ENCODE results near the gene SAFB. TPM values are rescaled to one million over a fixed set of nuclear protein-coding genes. Genes with fewer than 3 reads are reported as not detected.
"Not testable (repeated sequence)": the region's sequence is repeated elsewhere in the genome, so short reads cannot be mapped to it uniquely, and the experiment has no call there.

Gene SAFB
- polyA plus RNA-seq, 3 donors: 152 to 176 (median 154) TPM

GRCh38 chr19:5677580-5677979, 54.7 kb downstream of the SAFB start:
- no peak for DNase-seq (ENCODE audit: extremely low read depth in 1 of 11, low read depth in 9 of 11, low spot score in 4 of 11)

DNA sequence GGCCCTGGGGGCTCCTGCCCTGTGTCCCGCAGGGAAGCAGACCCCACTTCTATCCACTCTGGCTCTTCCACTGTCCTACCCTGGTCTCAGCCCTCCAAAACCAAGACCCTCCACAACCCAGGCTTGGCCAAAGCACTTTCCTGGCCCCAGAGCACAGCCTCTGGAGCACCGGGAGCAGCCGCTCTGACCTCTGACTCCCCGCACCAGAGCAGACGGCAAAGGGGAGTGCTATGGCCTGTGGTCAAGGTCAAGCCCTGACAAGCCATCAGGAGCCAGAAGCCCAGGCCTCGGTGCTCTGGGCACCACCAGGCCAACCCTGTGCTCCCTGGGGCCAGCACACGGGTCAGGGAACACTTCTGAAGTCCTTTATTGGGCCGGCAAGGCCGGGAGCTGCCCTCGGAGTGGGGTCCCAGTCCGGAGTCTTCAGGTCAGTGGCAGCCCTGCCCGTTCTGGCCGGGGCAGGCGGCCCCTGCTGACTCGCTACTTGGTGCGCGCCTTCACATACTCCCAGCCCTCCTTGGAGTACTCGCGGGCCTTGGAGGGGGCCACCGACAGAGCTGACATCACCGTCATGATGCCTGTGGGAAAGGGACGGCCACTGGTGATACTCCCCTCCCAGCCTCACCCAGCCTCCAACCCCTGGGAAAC, 55.3 kb downstream of the SAFB start:
- no peak for DNase-seq (ENCODE audit: extremely low read depth in 1 of 11, low read depth in 9 of 11, low spot score in 4 of 11)

DNA sequence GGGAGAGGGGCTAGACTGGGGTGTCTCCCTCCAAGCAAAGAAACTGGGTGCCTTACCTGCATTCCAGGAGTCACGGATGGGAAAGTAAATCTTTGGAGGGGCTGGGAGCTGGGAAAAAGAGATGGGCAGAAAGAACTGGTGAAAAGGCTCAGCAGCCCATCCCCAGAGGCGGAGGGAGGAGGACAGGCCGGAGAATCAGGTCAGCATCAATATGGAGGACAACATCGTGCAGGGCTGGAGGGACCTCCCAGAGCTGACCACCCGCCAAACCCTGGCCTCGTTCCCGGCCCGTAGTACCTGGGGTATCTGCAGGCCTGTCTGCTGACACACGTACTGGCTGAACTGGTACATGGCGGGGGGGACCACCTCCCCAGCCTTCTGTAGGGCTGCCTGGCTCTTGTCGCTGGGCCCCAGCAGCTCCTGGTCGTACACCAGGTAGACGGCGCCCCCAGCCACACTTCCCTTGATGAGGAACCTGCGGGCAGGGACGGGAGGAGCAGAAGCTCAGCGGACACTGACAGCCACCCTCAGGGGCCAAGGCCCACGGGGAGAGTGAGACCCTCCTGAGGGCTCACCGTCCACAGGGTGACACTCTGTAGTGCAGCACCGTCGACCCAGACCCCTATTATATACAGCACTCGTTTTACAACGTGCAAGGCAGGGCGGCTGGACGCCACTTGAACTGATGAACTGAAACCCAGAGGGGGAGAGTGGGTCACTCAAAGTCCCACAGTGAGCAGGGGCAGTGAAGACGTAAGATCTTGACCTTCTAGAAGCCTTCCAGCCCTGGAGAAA, 56.6 kb downstream of the SAFB start:
- DNase-seq (ENCODE audit: extremely low read depth in 1 of 11, low read depth in 9 of 11, low spot score in 4 of 11): no peak

GRCh38 chr19:5680084-5680436, 57.2 kb downstream of the SAFB start:
- no peak for DNase-seq (ENCODE audit: extremely low read depth in 1 of 11, low read depth in 9 of 11, low spot score in 4 of 11)

DNA sequence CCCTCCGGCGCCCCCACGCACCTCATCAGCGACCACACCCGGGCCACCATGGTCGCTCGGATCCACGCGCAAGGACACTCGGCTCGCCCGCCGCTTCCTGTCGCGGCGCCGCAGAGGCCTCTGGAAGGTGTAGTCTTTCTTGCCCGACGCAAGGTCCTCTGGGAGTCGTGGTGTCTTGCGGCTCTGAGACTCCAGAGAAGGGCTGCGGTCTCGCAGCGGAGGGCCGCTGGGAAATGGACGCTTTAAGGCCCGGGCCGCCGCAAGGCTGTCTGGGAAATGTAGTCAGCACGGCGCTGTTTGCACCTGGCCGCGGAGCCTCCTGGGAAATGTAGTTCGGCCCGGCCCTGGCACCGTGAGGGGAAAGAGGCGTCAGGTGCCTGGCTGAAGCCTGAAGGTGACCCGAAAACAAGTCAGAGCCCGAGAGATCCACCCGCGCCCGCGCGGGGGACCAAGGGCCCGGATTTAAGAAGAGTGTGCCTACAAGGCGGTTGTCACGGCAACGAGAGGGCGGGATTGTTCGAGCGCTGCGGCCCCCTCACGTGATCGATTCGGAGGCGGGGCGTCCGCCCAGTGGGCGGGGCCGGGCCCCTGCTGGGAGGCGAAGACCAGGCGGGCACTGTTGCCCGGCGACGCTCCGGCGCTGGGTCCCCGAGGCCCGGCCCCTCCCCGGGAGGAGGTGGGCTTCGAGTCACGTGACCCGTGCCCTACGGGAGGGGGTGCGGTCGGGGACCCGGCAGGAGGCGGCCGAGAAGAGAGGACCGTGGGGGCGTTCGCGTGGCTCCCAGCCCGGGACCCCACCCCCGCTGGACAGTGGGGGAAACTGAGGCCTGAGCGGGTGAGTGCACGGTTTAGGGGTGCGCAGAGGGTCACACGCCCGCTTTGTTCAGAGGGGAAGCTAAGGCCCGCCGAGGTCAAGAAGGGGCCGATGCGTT, 57.8 kb downstream of the SAFB start, which contains the start of the genes HSD11B1L and MICOS13:
Gene HSD11B1L, plus strand, starts transcription at position 591 of the 932 bp plus-strand sequence. CDS start 3,806 bp downstream, outside the sequence.
Gene MICOS13, minus strand, starts transcription at position 80 of the 932 bp plus-strand sequence. Its CDS starts 30 bp downstream, at position 50.
- peak; percentile 96 to 98 (median 97) for DNase-seq (ENCODE audit: extremely low read depth in 1 of 11, low read depth in 9 of 11, low spot score in 4 of 11)

DNA sequence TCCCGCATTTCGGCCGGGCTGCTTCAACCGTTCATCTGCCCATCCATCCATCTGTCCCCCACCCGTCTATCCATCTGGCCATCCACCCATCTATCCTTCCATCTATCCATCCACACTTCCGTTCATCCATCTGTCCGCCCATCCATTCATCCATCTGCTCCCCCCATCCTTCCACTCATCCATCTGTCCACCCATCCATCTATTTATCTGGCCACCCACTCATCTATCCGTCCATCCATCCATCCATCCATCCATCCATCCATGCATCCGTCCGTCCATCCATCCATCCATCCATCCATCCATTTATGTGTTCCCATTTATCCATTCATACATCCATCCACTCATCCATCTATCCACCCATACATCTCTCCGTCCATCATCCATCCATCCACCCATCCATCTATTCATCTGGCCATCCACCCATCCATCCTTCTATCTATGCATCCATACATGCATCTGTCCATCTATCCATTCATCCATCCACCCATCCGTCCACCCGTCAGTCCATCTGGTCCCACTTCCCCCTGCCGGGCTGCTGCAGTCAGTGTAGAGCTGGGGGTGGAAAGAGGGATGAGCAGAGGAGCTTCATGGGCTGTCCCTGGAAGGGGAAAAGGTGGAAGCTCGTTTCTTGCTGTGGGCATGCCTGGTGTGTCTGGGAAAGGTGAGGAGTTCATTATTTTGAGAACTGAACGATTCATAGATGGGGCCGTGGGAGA, 58.7 kb downstream of the SAFB start:
- no peak for DNase-seq (ENCODE audit: extremely low read depth in 1 of 11, low read depth in 9 of 11, low spot score in 4 of 11)

GRCh38 chr19:5682107-5682482, 59.2 kb downstream of the SAFB start:
- DNase-seq (ENCODE audit: extremely low read depth in 1 of 11, low read depth in 9 of 11, low spot score in 4 of 11): no peak

- DNase-seq (ENCODE audit: extremely low read depth in 1 of 11, low read depth in 9 of 11, low spot score in 4 of 11): no peak
Observed at GRCh38 chr19:5683177-5683886, 60.4 kb downstream of the SAFB start.

GRCh38 chr19:5684694-5685430, 62.0 kb downstream of the SAFB start:
- no peak for DNase-seq (ENCODE audit: extremely low read depth in 1 of 11, low read depth in 9 of 11, low spot score in 4 of 11)

DNA sequence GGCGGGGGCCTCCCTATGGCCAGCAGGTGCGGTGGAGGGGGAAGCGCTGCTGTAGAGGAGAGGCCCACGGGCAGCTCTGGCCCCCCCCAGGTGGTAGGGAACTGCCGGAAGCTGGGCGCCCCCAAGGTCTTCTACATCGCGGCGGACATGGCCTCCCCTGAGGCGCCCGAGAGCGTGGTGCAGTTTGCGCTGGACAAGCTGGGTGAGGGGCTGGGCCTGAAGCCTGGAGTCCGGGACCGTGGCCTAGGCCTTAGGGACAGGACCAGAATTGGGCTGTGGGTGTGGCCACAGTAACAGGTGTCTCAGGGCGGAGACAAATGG, 63.4 kb downstream of the SAFB start:
- no peak for DNase-seq (ENCODE audit: extremely low read depth in 1 of 11, low read depth in 9 of 11, low spot score in 4 of 11)

DNA sequence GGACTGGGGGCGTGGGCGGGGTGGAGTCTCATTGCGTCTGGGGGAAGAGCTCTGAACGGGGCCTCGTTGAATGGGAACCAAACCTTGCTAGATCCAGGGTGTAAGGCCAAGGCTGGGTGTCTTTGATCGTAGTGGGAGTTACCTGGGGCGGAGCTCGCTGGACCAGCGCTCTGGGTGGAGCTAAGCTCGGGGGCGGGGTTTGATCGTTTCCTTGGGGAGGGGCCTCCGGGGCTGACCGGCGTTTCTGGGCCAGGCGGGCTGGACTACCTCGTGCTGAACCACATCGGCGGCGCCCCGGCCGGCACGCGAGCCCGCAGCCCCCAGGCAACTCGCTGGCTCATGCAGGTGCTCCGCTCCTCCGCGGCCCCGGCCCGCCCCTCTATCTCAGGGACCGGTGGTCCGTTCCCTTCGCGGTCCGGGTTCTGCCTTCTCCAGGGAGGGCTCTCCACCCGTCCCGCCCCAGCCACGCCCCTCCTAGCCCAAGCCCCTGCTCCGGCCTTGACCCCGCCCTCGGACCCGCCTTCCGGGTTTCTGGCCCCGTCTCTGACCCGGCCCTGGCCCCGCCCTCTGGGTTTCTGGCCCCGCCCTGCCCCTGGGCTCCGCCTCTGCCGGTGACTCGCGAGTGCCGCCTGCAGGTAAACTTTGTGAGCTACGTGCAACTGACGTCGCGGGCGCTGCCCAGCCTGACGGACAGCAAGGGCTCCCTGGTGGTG, 63.9 kb downstream of the SAFB start:
- DNase-seq (ENCODE audit: extremely low read depth in 1 of 11, low read depth in 9 of 11, low spot score in 4 of 11): peak; percentile 66 to 90 (median 85)

GRCh38 chr19:5687360-5688198, 64.7 kb downstream of the SAFB start:
- no peak for DNase-seq (ENCODE audit: extremely low read depth in 1 of 11, low read depth in 9 of 11, low spot score in 4 of 11)

GRCh38 chr19:5688262-5688881, 65.5 kb downstream of the SAFB start:
- DNase-seq (ENCODE audit: extremely low read depth in 1 of 11, low read depth in 9 of 11, low spot score in 4 of 11): not testable (repeated sequence)

GRCh38 chr19:5690125-5690954, 67.5 kb downstream of the SAFB start, which contains the start of gene RPL36:
Gene RPL36, plus strand, starts transcription at chr19:5690295. Its CDS starts 213 bp downstream, at chr19:5690508.
- DNase-seq (ENCODE audit: extremely low read depth in 1 of 11, low read depth in 9 of 11, low spot score in 4 of 11): peak; percentile 91 to 98 (median 96)
